HEK293 (cell line): ENCODE results near the gene CAB39L.

Experiments used
- CTCF ChIA-PET: fragments of 350-600 bp; formaldehyde crosslinking; extraction: SDS; loops from one replicate; lab custom pipeline; 2021; ENCODE audit warnings: antibody characterized with exemption; lab: Yijun Ruan, JAX
- POLR2A ChIA-PET: fragments of 300-600 bp; formaldehyde crosslinking; extraction: SDS; loops from one replicate; lab custom pipeline; 2020; ENCODE audit warnings: antibody characterized with exemption, inconsistent platforms; lab: Yijun Ruan, JAX
- H3K27ac ChIP-seq: fragments of 200-500 bp; sonication (Bioruptor generic); 2 replicates; pipeline ENCODE4 v1.5.1; 2014; ENCODE audit warnings: low read depth, low read length, control low read depth, inconsistent platforms; ENCODE audit errors: extremely low read depth
- H3K36me3 ChIP-seq, 2 experiments: fragments of 200-500 bp in 1 of 2; sonication (Bioruptor generic) in 1 of 2; 1 replicate in 1 of 2; 2 replicates in 1 of 2; pipeline ENCODE4 v1.5.1; 2014 to 2017; ENCODE audit warnings: inconsistent platforms in 2 of 2, low read length in 2 of 2; ENCODE audit not compliant: control insufficient read depth in 2 of 2, insufficient read depth in 1 of 2
- H3K4me1 ChIP-seq: fragments of 200-500 bp; sonication (Bioruptor generic); 2 replicates; pipeline ENCODE4 v1.5.1; 2014; ENCODE audit warnings: mild to moderate bottlenecking, low read length, inconsistent platforms; ENCODE audit not compliant: control insufficient read depth, insufficient read depth
- H3K4me3 ChIP-seq: 2 replicates; pipeline ENCODE4 v1.5.1; 2011; ENCODE audit warnings: low read depth, mild to moderate bottlenecking, control low read depth, low read length, moderate library complexity
- H3K9me3 ChIP-seq: fragments of 200-500 bp; sonication (Bioruptor generic); 2 replicates; pipeline ENCODE4 v1.5.1; 2014; ENCODE audit warnings: low read depth, low read length, inconsistent platforms; ENCODE audit not compliant: control insufficient read depth, insufficient read depth
- GFI1B ChIP-seq: fragments of 450-650 bp; formaldehyde crosslinking; IDR thresholded peaks from 2 replicates; pipeline ENCODE4 v1.5.1; 2016; ENCODE audit warnings: missing biosample characterization, missing genetic modification characterization
- GLI2 ChIP-seq: fragments of 450-650 bp; formaldehyde crosslinking; IDR thresholded peaks from 2 replicates; pipeline ENCODE4; 2017; ENCODE audit warnings: missing biosample characterization, missing genetic modification characterization, low read depth, borderline replicate concordance
- KLF7 ChIP-seq: fragments of 450-650 bp; formaldehyde crosslinking; IDR thresholded peaks from 2 replicates; pipeline ENCODE4 v1.5.1; 2016; ENCODE audit warnings: missing biosample characterization, missing genetic modification characterization, borderline replicate concordance
- REPIN1 ChIP-seq: fragments of 450-650 bp; formaldehyde crosslinking; IDR thresholded peaks from 2 replicates; pipeline ENCODE4 v1.5.1; 2017; ENCODE audit warnings: missing biosample characterization, missing genetic modification characterization, low read depth
- SP2 ChIP-seq: fragments of 450-650 bp; formaldehyde crosslinking; IDR thresholded peaks from 2 replicates; pipeline ENCODE4 v1.5.1; 2016; ENCODE audit warnings: missing biosample characterization, missing genetic modification characterization
- ZBTB21 ChIP-seq: fragments of 450-650 bp; formaldehyde crosslinking; IDR thresholded peaks from 2 replicates; pipeline ENCODE4 v1.5.1; 2017; ENCODE audit warnings: missing biosample characterization, missing genetic modification characterization
- ZBTB48 ChIP-seq: fragments of 450-650 bp; formaldehyde crosslinking; IDR thresholded peaks from 2 replicates; pipeline ENCODE4 v1.5.1; 2016; ENCODE audit warnings: missing biosample characterization, missing genetic modification characterization
- ZFHX2 ChIP-seq: fragments of 450-650 bp; formaldehyde crosslinking; conservative IDR thresholded peaks from 2 replicates; pipeline ENCODE4 v1.5.1; 2016; ENCODE audit warnings: missing biosample characterization, missing genetic modification characterization
- ZFP69B ChIP-seq: fragments of 450-650 bp; formaldehyde crosslinking; IDR thresholded peaks from 2 replicates; pipeline ENCODE4 v1.5.1; 2016; ENCODE audit warnings: missing biosample characterization, missing genetic modification characterization
- ZNF155 ChIP-seq: fragments of 450-650 bp; formaldehyde crosslinking; IDR thresholded peaks from 2 replicates; pipeline ENCODE4 v1.5.1; 2016; ENCODE audit warnings: missing biosample characterization, missing genetic modification characterization
- ZNF211 ChIP-seq: fragments of 450-650 bp; formaldehyde crosslinking; IDR thresholded peaks from 2 replicates; pipeline ENCODE4 v1.5.1; 2016; ENCODE audit warnings: low read depth, missing biosample characterization, missing genetic modification characterization
- ZNF214 ChIP-seq: fragments of 450-650 bp; formaldehyde crosslinking; IDR thresholded peaks from 2 replicates; pipeline ENCODE4 v1.5.1; 2017; ENCODE audit warnings: missing biosample characterization, mild to moderate bottlenecking, missing genetic modification characterization, borderline replicate concordance
- ZNF221 ChIP-seq: fragments of 450-650 bp; formaldehyde crosslinking; IDR thresholded peaks from 2 replicates; pipeline ENCODE4 v1.5.1; 2017; ENCODE audit warnings: missing biosample characterization, missing genetic modification characterization, borderline replicate concordance
- ZNF24 ChIP-seq: fragments of 450-650 bp; formaldehyde crosslinking; IDR thresholded peaks from 2 replicates; pipeline ENCODE4 v1.5.1; 2016; ENCODE audit warnings: missing biosample characterization, missing genetic modification characterization
- ZNF335 ChIP-seq: fragments of 450-650 bp; formaldehyde crosslinking; conservative IDR thresholded peaks from 2 replicates; pipeline ENCODE4 v1.5.1; 2016; ENCODE audit warnings: missing biosample characterization, missing genetic modification characterization
- ZNF426 ChIP-seq: fragments of 450-650 bp; formaldehyde crosslinking; IDR thresholded peaks from 2 replicates; pipeline ENCODE4 v1.5.1; 2017; ENCODE audit warnings: missing biosample characterization, missing genetic modification characterization, mild to moderate bottlenecking, inconsistent platforms, moderate library complexity
- ZNF501 ChIP-seq: fragments of 450-650 bp; formaldehyde crosslinking; IDR thresholded peaks from 2 replicates; pipeline ENCODE4 v1.5.1; 2016; ENCODE audit warnings: missing biosample characterization, missing genetic modification characterization
- ZNF529 ChIP-seq: fragments of 450-650 bp; formaldehyde crosslinking; IDR thresholded peaks from 2 replicates; pipeline ENCODE4 v1.5.1; 2017; ENCODE audit warnings: missing genetic modification characterization, missing biosample characterization; ENCODE audit not compliant: insufficient replicate concordance
- ZNF560 ChIP-seq: fragments of 450-650 bp; formaldehyde crosslinking; IDR thresholded peaks from 2 replicates; pipeline ENCODE4 v1.5.1; 2017; ENCODE audit warnings: missing biosample characterization, missing genetic modification characterization, borderline replicate concordance
- ZNF585B ChIP-seq: fragments of 450-650 bp; formaldehyde crosslinking; IDR thresholded peaks from 2 replicates; pipeline ENCODE4 v1.5.1; 2016; ENCODE audit warnings: missing biosample characterization, missing genetic modification characterization
- ZNF626 ChIP-seq: fragments of 450-650 bp; sonication (Bioruptor Pico); formaldehyde crosslinking; IDR thresholded peaks from 2 replicates; pipeline ENCODE4 v1.5.1; 2018; ENCODE audit warnings: missing biosample characterization, missing genetic modification characterization, inconsistent platforms
- ZNF747 ChIP-seq: fragments of 450-650 bp; formaldehyde crosslinking; IDR thresholded peaks from 2 replicates; pipeline ENCODE4 v1.5.1; 2016; ENCODE audit warnings: missing biosample characterization, missing genetic modification characterization
- ZNF76 ChIP-seq: fragments of 450-650 bp; formaldehyde crosslinking; IDR thresholded peaks from 2 replicates; pipeline ENCODE4; 2016; ENCODE audit warnings: low read depth, missing biosample characterization, missing genetic modification characterization, borderline replicate concordance
- ZNF768 ChIP-seq: fragments of 450-650 bp; formaldehyde crosslinking; IDR thresholded peaks from 2 replicates; pipeline ENCODE4 v1.5.1; 2018; ENCODE audit warnings: missing biosample characterization, mild to moderate bottlenecking, missing genetic modification characterization
- ZNF843 ChIP-seq: fragments of 450-650 bp; formaldehyde crosslinking; IDR thresholded peaks from 2 replicates; pipeline ENCODE4 v1.5.1; 2016; ENCODE audit warnings: missing biosample characterization, missing genetic modification characterization
- ZSCAN16 ChIP-seq: fragments of 450-650 bp; formaldehyde crosslinking; IDR thresholded peaks from 2 replicates; pipeline ENCODE4 v1.5.1; 2016; ENCODE audit warnings: missing biosample characterization, missing genetic modification characterization
- ZXDB ChIP-seq: fragments of 450-650 bp; formaldehyde crosslinking; IDR thresholded peaks from 2 replicates; pipeline ENCODE4 v1.5.1; 2016; ENCODE audit warnings: missing biosample characterization, missing genetic modification characterization
- TF ChIP-seq, protein P1 (sequence below): fragments of 450-650 bp; formaldehyde crosslinking; conservative IDR thresholded peaks from 2 replicates; pipeline ENCODE4 v1.5.1; 2016; ENCODE audit warnings: low read depth, missing biosample characterization, missing genetic modification characterization

Gene CAB39L

DNA sequence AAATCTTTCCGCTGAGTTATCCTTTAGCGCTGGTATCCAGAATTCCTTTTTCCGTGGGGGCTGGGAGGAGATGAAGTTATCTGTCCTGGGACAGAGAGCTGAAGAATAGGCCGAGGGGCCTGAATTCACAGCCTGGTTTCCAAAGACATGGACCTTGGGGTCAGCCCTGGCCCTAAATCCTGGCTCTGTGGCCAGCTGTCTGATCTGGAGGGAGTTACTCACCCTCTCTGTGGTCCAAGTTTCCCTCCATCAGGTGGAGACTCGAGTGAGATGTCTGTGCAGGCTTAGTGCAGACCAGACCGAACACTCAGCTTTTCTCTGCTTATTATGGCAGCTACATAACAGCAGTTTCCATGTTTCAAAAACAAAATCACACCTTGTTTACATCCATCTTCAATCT, 136.5 kb downstream of the CAB39L start (continued):
- TF ChIP-seq, protein P1, sequence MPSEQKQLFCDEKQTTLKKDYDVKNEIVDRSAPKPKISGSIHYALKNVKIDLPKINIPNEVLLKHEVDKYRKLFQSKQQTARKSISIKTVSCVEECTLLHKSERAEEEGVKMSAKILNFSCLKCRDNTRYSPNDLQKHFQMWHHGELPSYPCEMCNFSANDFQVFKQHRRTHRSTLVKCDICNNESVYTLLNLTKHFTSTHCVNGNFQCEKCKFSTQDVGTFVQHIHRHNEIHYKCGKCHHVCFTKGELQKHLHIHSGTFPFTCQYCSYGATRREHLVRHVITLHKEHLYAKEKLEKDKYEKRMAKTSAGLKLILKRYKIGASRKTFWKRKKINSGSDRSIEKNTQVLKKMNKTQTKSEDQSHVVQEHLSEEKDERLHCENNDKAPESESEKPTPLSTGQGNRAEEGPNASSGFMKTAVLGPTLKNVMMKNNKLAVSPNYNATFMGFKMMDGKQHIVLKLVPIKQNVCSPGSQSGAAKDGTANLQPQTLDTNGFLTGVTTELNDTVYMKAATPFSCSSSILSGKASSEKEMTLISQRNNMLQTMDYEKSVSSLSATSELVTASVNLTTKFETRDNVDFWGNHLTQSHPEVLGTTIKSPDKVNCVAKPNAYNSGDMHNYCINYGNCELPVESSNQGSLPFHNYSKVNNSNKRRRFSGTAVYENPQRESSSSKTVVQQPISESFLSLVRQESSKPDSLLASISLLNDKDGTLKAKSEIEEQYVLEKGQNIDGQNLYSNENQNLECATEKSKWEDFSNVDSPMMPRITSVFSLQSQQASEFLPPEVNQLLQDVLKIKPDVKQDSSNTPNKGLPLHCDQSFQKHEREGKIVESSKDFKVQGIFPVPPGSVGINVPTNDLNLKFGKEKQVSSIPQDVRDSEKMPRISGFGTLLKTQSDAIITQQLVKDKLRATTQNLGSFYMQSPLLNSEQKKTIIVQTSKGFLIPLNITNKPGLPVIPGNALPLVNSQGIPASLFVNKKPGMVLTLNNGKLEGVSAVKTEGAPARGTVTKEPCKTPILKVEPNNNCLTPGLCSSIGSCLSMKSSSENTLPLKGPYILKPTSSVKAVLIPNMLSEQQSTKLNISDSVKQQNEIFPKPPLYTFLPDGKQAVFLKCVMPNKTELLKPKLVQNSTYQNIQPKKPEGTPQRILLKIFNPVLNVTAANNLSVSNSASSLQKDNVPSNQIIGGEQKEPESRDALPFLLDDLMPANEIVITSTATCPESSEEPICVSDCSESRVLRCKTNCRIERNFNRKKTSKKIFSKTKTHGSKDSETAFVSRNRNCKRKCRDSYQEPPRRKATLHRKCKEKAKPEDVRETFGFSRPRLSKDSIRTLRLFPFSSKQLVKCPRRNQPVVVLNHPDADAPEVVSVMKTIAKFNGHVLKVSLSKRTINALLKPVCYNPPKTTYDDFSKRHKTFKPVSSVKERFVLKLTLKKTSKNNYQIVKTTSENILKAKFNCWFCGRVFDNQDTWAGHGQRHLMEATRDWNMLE (tag by site-specific recombination), result no peak
- TF ChIP-seq ZNF585B (tag by site-specific recombination) (no peak), ZNF626 (tag by site-specific recombination) (no peak), ZNF501 (tag by site-specific recombination) (no peak), ZBTB48 (no peak), ZNF76 (no peak)

DNA sequence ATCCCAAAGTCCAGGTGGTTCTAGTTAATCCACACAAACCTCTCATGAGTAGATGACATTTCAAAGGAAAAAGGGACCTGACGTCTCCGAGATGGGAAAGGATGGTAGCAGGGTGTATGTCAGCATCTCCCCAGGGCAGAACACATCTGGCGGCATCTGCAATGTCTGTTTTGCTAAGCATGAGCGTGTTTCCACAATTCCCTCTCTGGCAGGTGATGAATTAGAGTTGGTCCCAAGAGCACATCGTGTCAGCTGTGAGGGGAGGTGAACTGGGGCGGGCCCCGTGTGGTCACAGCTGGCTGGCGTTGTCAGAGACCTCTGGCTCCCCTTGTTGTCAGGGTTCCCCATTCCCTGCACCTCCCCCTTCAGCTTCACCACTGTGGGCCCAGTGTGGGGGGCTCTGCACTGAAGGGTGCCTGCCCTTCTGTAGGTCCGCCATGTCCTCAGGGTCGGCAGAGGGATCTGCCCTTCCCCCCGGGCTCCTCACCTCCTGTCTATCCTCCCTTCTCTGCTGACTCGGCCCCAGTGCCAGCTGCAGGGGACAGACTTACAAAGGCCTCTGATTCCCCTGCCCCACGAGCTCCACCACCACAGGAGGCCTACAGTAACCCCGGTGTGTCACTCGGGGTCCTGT, 138.0 kb downstream of the CAB39L start:
- H3K4me1 ChIP-seq, result no peaks in the 10 kb centered on the region
- CTCF ChIA-PET, result no interaction called here
- no peak overlapping the region for H3K27ac ChIP-seq
- H3K4me3 ChIP-seq, result no peak overlapping the region
- POLR2A ChIA-PET, result no interaction called here
- TF ChIP-seq ZNF211 (tag by site-specific recombination), result no peak
- TF ChIP-seq ZNF426 (tag by site-specific recombination), result no peak
- no peak for TF ChIP-seq ZNF560 (tag by site-specific recombination)
- no peak for TF ChIP-seq ZNF155 (tag by site-specific recombination)
- no peak for TF ChIP-seq ZNF747 (tag by site-specific recombination)
- no peak for TF ChIP-seq SP2
- H3K36me3 ChIP-seq, result no peaks in the 10 kb centered on the region
- no peaks in the 10 kb centered on the region for H3K9me3 ChIP-seq

DNA sequence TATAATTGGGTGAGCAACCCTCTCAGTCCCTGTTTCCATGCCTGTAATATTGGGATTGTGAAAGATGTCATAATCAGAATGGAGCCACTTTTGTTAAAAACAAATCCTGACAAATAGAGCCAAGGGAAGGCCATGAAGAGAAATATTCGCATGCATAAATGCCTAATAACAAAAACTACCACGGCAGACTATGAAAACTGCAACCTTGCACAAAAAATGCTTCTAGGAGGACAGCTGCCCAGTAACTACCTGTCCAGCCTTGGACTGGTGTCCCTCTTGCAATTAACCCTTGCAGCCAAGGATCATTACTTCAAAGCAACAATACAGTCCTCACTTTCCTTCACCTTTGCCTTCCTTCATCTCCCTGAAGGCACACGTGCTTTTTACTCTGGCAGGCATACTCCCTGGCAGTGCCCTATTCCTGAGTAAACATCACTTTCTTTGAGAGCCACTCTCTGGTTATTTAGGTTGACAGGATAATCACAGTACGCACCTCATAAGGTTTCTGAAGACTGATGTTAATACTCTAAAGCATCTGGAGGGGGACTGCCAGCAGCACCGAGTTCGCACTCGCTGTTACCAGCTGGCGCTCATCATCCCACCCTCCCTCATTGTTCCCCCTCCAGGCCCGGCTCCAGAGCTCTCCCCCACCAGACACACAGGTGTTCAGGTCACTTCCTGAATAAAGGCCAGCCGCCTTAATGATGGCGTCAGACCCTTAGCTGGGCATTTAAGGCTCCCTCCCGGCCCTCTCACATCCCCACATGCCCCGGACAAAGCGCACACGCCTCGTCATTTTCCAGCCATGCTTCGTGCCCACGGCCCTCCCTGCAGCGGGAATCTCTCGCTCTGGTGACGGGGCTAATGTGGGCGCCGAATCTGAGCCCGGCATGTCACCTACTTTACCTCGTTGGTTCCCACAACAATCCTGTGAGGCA, 138.8 kb downstream of the CAB39L start:
- Histone ChIP-seq H3K36me3 (no peaks in the 10 kb centered on the region), H3K4me3 (no peak overlapping the region), H3K27ac (no peak overlapping the region), H3K4me1 (no peaks in the 10 kb centered on the region), H3K9me3 (no peaks in the 10 kb centered on the region)
- CTCF ChIA-PET, result no interaction called here
- POLR2A ChIA-PET, result no interaction called here
- TF ChIP-seq ZNF529 (tag by site-specific recombination) (no peak), ZNF214 (tag by site-specific recombination) (no peak), ZFHX2 (tag by site-specific recombination) (no peak), ZNF843 (tag by site-specific recombination) (no peak), GFI1B (no peak), ZNF335 (tag by site-specific recombination) (no peak), GLI2 (tag by site-specific recombination) (no peak), ZNF221 (no peak), ZNF768 (tag by site-specific recombination) (no peak), ZSCAN16 (tag by site-specific recombination) (no peak), ZNF24 (tag by site-specific recombination) (no peak), KLF7 (tag by site-specific recombination) (no peak), REPIN1 (tag by site-specific recombination) (no peak), ZXDB (tag by site-specific recombination) (no peak), ZFP69B (no peak), ZBTB21 (tag by site-specific recombination) (no peak)
